DND-41 (cell line): ENCODE measurements around the gene LBX2.

Source experiments
- CTCF ChIP-seq: IDR thresholded peaks from 2 replicates; pipeline ENCODE4 v1.5.1; 2012; ENCODE audit warnings: borderline replicate concordance, low read length, moderate library complexity, mild to moderate bottlenecking; ENCODE audit not compliant: poor library complexity, severe bottlenecking; ENCODE audit errors: extremely low read depth
- EZH2 ChIP-seq: IDR thresholded peaks from 3 replicates; pipeline ENCODE4 v1.6.1; 2012; ENCODE audit warnings: borderline replicate concordance, low read depth, mild to moderate bottlenecking, moderate library complexity, low read length, inconsistent platforms; ENCODE audit not compliant: severe bottlenecking

DNA sequence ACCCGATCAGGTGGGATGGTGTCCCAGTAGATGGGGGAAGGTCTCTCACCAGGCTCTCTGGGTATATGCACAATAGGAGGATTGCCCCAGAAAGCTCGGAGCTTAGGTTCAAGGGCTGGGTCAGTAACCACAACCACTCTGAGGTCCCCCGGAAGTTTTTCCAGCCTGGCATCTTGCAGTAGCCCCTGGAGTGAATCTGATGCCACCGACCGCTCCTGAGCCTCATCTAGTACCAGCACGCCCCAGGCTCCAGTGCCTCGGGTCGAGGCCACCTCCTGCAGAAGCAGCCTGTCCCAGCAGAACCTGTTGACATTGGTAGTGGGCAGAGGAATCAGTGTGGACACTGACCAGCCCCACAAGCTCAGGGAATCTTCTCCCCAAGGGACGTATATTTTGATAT is 24.6 kb upstream of the LBX2 start:
- TF ChIP-seq EZH2 (no peak), CTCF (no peak)
